Measurements from ENCODE around the gene ADAMTS15. TPM values are rescaled to one million over a fixed set of nuclear protein-coding genes. Genes with fewer than 3 reads are reported as not detected.

Gene ADAMTS15
- total RNA-seq, 3 donors from 2014 or later (not counting 1 experiment from before 2014, with no cell fraction given), result 0.20 TPM; not detected in 2

DNA sequence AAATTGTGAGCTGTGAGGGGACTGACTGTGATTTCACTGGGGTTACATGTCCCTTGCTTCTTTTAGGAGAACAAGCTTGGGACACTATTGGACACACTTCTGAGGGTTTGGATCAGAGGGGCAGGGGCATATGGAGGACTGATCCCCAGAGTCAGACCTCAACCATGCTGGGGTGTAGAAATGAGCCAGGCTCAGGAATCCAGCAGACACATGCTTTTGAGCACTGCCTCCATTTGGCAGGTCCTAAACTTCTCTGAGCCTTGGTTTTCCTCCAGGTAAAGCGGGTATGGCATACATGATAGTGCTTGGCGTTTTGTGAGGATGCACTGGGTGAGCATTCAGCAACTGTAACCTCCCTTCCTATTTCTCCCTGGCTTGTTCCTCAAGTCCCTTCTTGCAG is 74.7 kb downstream of the ADAMTS15 start:
- Mint-ChIP-seq H3K4me1 (no peaks in the 10 kb centered on the region), H3K9me3 (no peaks in the 10 kb centered on the region), H3K4me3 (no peak overlapping the region), H3K27ac (no peak overlapping the region), H3K36me3 (no peaks in the 10 kb centered on the region), H3K27me3 (ENCODE audit: low read depth in 2 of 2) (peaks cover 0 to 11% of the 10 kb centered on the region in 2 donors)
- no peak for TF ChIP-seq CTCF (IDR thresholded peaks at IDR 0.05)
- H3K27ac ChIP-seq (ENCODE audit: low read length), result no peak overlapping the region
- no peak for ATAC-seq
- 91% methylated on average over 2 of the region's 2 CpGs for WGBS (ENCODE audit: insufficient coverage)
- DNase-seq, result no peak
- no peaks in the 10 kb centered on the region for H3K36me3 ChIP-seq (ENCODE audit: control insufficient read depth, insufficient read depth, low read length)
- no peaks in the 10 kb centered on the region for H3K4me1 ChIP-seq (ENCODE audit: control insufficient read depth, insufficient read depth, low read length)
- H3K9me3 ChIP-seq (ENCODE audit: control insufficient read depth, insufficient read depth, low read length), result no peaks in the 10 kb centered on the region
- intact Hi-C loops (cut with micrococcal nuclease), result no loop called here
- no peaks in the 10 kb centered on the region for H3K27me3 ChIP-seq (ENCODE audit: control insufficient read depth, insufficient read depth, low read length)
- no peak overlapping the region for H3K4me3 ChIP-seq (ENCODE audit: low read length)

DNA sequence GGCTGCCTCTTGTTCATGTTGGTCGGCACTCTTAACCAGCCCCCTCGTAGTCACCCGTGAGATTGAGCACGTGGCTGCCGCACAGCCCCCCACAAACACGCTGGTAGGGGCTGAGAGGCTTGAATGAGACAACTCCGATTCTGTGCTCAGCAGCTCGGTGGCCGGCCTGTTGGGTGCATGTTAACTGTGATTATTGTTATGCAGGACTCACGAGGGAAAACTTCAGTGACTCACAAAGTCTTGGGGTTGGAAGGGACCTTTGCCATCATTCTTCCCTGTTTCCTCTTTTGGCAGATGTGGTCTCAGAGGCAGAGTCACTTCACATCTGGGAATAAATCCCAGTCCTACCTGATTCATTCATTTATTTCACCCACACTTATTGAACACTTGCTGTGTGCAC is 75.2 kb downstream of the ADAMTS15 start:
- DNase-seq (no peak), ATAC-seq (no peak)
- Histone ChIP-seq H3K27ac (ENCODE audit: low read length) (no peak overlapping the region), H3K27me3 (ENCODE audit: control insufficient read depth, insufficient read depth, low read length) (no peaks in the 10 kb centered on the region), H3K9me3 (ENCODE audit: control insufficient read depth, insufficient read depth, low read length) (no peaks in the 10 kb centered on the region), H3K4me3 (ENCODE audit: low read length) (no peak overlapping the region), H3K4me1 (ENCODE audit: control insufficient read depth, insufficient read depth, low read length) (no peaks in the 10 kb centered on the region), H3K36me3 (ENCODE audit: control insufficient read depth, insufficient read depth, low read length) (no peaks in the 10 kb centered on the region)
- 87% methylated on average over 10 of the region's 10 CpGs for WGBS (ENCODE audit: insufficient coverage)
- peaks cover 0 to 13% of the 10 kb centered on the region in 2 donors for H3K27me3 Mint-ChIP-seq (ENCODE audit: low read depth in 2 of 2)
- H3K9me3 Mint-ChIP-seq, result no peaks in the 10 kb centered on the region
- no peaks in the 10 kb centered on the region for H3K36me3 Mint-ChIP-seq
- H3K4me3 Mint-ChIP-seq, result no peak overlapping the region
- no peak overlapping the region for H3K27ac Mint-ChIP-seq
- intact Hi-C loops (cut with micrococcal nuclease), result no loop called here
- no peaks in the 10 kb centered on the region for H3K4me1 Mint-ChIP-seq
- TF ChIP-seq CTCF (IDR thresholded peaks at IDR 0.05), result no peak

DNA sequence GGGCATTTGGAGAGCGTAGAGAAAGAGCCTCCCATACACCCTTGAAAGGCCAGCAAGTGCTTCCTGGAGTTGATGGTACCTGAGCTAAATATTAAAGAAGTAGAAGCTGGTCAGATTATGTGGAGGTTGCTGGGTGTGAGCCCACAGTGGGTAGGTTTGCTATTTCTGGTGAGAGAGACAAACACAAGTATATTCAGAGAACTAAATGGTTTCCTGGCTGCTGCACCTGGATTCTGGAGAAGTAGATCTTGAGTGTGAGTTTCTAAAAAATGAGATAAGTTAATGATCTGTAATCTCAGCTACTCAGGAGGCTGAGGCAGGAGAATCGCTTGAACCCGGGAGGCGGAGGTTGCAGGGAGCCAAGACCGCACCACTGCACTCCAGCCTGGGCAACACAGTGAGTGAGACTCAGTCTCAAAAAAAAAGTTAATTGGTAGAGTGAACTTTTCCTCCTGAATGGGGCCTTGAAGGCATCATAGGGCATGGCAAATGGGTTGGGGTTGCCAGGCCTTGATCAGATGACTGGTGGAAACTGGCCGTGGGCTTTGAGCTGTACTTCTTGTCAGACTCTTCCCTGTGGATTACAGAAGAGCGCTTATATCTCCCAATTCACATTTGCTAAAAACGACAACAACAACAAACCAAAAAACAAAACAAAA is 75.8 kb downstream of the ADAMTS15 start:
- 88% methylated on average over 8 of the region's 8 CpGs for whole genome bisulfite sequencing (ENCODE audit: insufficient coverage)
- no peaks in the 10 kb centered on the region for H3K4me1 Mint-ChIP-seq
- ATAC-seq (no peak), DNase-seq (no peak)
- H3K36me3 Mint-ChIP-seq, result no peaks in the 10 kb centered on the region
- no peak overlapping the region for H3K4me3 Mint-ChIP-seq
- Histone ChIP-seq H3K4me3 (ENCODE audit: low read length) (no peak overlapping the region), H3K36me3 (ENCODE audit: control insufficient read depth, insufficient read depth, low read length) (no peaks in the 10 kb centered on the region), H3K4me1 (ENCODE audit: control insufficient read depth, insufficient read depth, low read length) (no peaks in the 10 kb centered on the region), H3K27ac (ENCODE audit: low read length) (no peak overlapping the region), H3K27me3 (ENCODE audit: control insufficient read depth, insufficient read depth, low read length) (no peaks in the 10 kb centered on the region), H3K9me3 (ENCODE audit: control insufficient read depth, insufficient read depth, low read length) (no peaks in the 10 kb centered on the region)
- intact Hi-C loops (cut with micrococcal nuclease), result no loop called here
- TF ChIP-seq CTCF (IDR thresholded peaks at IDR 0.05), result no peak
- H3K27ac Mint-ChIP-seq, result no peak overlapping the region
- peaks cover 5 to 13% of the 10 kb centered on the region in 2 donors for H3K27me3 Mint-ChIP-seq (ENCODE audit: low read depth in 2 of 2)
- H3K9me3 Mint-ChIP-seq, result no peaks in the 10 kb centered on the region

GRCh38 chr11:130525307-130525706 is 76.9 kb downstream of the ADAMTS15 start:
- intact Hi-C loops (cut with micrococcal nuclease), result no loop called here
- ATAC-seq (no peak), DNase-seq (no peak)
- H3K4me3 ChIP-seq (ENCODE audit: low read length), result no peak overlapping the region
- 85% methylated on average over 6 of the region's 6 CpGs for WGBS (ENCODE audit: insufficient coverage)
- no peaks in the 10 kb centered on the region for H3K36me3 ChIP-seq (ENCODE audit: control insufficient read depth, insufficient read depth, low read length)
- Mint-ChIP-seq H3K36me3 (no peaks in the 10 kb centered on the region), H3K27me3 (ENCODE audit: low read depth in 2 of 2) (peaks cover 8 to 13% of the 10 kb centered on the region in 2 donors), H3K4me1 (no peaks in the 10 kb centered on the region), H3K9me3 (no peaks in the 10 kb centered on the region), H3K27ac (no peak overlapping the region), H3K4me3 (no peak overlapping the region)
- H3K9me3 ChIP-seq (ENCODE audit: control insufficient read depth, insufficient read depth, low read length), result no peaks in the 10 kb centered on the region
- no peaks in the 10 kb centered on the region for H3K4me1 ChIP-seq (ENCODE audit: control insufficient read depth, insufficient read depth, low read length)
- H3K27me3 ChIP-seq (ENCODE audit: control insufficient read depth, insufficient read depth, low read length), result no peaks in the 10 kb centered on the region
- H3K27ac ChIP-seq (ENCODE audit: low read length), result no peak overlapping the region
- TF ChIP-seq CTCF (IDR thresholded peaks at IDR 0.05), result no peak

Measured in natural killer cell (primary cell).